GM12878 (cell line): ENCODE data around the gene FZR1. TPM values are rescaled to one million over a fixed set of nuclear protein-coding genes. Genes with fewer than 3 reads are reported as not detected.

Source experiments
- BCL11A ChIP-seq: IDR thresholded peaks from 2 replicates; pipeline ENCODE4 v1.6.1; 2011; ENCODE audit warnings: low read depth, low read length
- BMI1 ChIP-seq: fragments of 450-650 bp; IDR thresholded peaks from 2 replicates; pipeline ENCODE4 v1.6.1; 2016; ENCODE audit warnings: mild to moderate bottlenecking, moderate library complexity, borderline replicate concordance
- BRCA1 ChIP-seq: IDR thresholded peaks from 2 replicates; pipeline ENCODE4 v1.6.1; 2011; ENCODE audit warnings: low read depth, low read length, improper control_type of control experiment
- CHD4 ChIP-seq: fragments of 200-600 bp; sonication (generic); IDR thresholded peaks from 2 replicates; pipeline ENCODE4 v1.6.1; 2016; ENCODE audit warnings: mild to moderate bottlenecking
- HDAC2 ChIP-seq: fragments of 200-600 bp; sonication (generic); IDR thresholded peaks from 2 replicates; pipeline ENCODE4 v1.6.1; 2017
- HDAC6 ChIP-seq: fragments of 200-600 bp; sonication (generic); IDR thresholded peaks from one replicate; pipeline ENCODE4 v1.8.0; 2017; ENCODE audit warnings: antibody characterized with exemption; ENCODE audit not compliant: unreplicated experiment
- IRF3 ChIP-seq: fragments of 450-650 bp; IDR thresholded peaks from 2 replicates; pipeline ENCODE4 v1.6.1; 2014; ENCODE audit warnings: mild to moderate bottlenecking
- JUND ChIP-seq: IDR thresholded peaks from 2 replicates; pipeline ENCODE4 v1.6.1; 2012; ENCODE audit warnings: low read depth, mild to moderate bottlenecking, low read length, improper control_type of control experiment, moderate library complexity
- MYB ChIP-seq: fragments of 150-350 bp; IDR thresholded peaks from 2 replicates; pipeline ENCODE4 v1.6.1; 2014; ENCODE audit warnings: mild to moderate bottlenecking, low read depth, low read length, borderline replicate concordance
- MYC ChIP-seq: IDR thresholded peaks from 2 replicates; pipeline ENCODE4 v1.6.1; 2011; ENCODE audit warnings: mild to moderate bottlenecking, low read length, moderate library complexity, inconsistent platforms; ENCODE audit not compliant: insufficient read depth, insufficient replicate concordance, insufficient read length, severe bottlenecking
- PAX8 ChIP-seq: fragments of 450-650 bp; IDR thresholded peaks from 2 replicates; pipeline ENCODE4 v1.6.1; 2017; ENCODE audit warnings: mild to moderate bottlenecking, moderate library complexity
- RBBP5 ChIP-seq: fragments of 200-600 bp; sonication (generic); conservative IDR thresholded peaks from 2 replicates; pipeline ENCODE4 v1.6.1; 2016
- SKIL ChIP-seq: fragments of 450-650 bp; IDR thresholded peaks from 2 replicates; pipeline ENCODE4 v1.6.1; 2017; ENCODE audit warnings: mild to moderate bottlenecking, low read depth, inconsistent platforms; ENCODE audit not compliant: poor library complexity, severe bottlenecking
- SP1 ChIP-seq: IDR thresholded peaks from one replicate; pipeline ENCODE4 v1.6.1; 2011; ENCODE audit warnings: low read depth, low read length
- SUPT20H ChIP-seq: IDR thresholded peaks from 2 replicates; pipeline ENCODE4 v1.6.1; 2011; ENCODE audit warnings: low read depth, mild to moderate bottlenecking, low read length, moderate library complexity, borderline replicate concordance; ENCODE audit not compliant: control insufficient read depth
- TARDBP ChIP-seq: IDR thresholded peaks from 2 replicates; pipeline ENCODE4 v1.6.1; 2016; ENCODE audit warnings: borderline replicate concordance
- YBX1 ChIP-seq: fragments of 450-650 bp; IDR thresholded peaks from 2 replicates; pipeline ENCODE4 v1.6.1; 2016; ENCODE audit warnings: antibody characterized with exemption
- YY1 ChIP-seq: IDR thresholded peaks from 2 replicates; pipeline ENCODE4 v1.6.1; 2011; ENCODE audit warnings: low read depth, mild to moderate bottlenecking, low read length
- ZBED1 ChIP-seq: IDR thresholded peaks from 2 replicates; pipeline ENCODE4 v1.6.1; 2016; ENCODE audit warnings: borderline replicate concordance
- ZZZ3 ChIP-seq: IDR thresholded peaks from 2 replicates; pipeline ENCODE4 v1.6.1; 2011; ENCODE audit warnings: low read depth; ENCODE audit not compliant: control insufficient read depth, insufficient read length
- polyA plus RNA-seq, 11 experiments: library from polyadenylated mRNA; depleted of rRNA in 4 of 11; unstranded in 6 of 11; stranded (reverse) in 5 of 11; fragments of >200 nt; fragmentation: Nextera tagmentation in 4 of 11; fragmentation: Illumina TruSeq in 1 of 11; extraction: Ambion mirVana in 4 of 11; extraction: Trizol in 1 of 11; gene quantifications; 1 replicate in 1 of 11; 2 replicates in 10 of 11; pipeline versions ENCODE4 v1.2.1 to v1.2.3, GENCODE V29; 2011 to 2016; ENCODE audit warnings: inconsistent platforms in 2 of 11, missing spikeins in 2 of 11, low read depth in 1 of 11
- total RNA-seq, 4 experiments: library from RNA; depleted of rRNA in 3 of 4; stranded (reverse); fragments of >200 nt in 3 of 4; fragmentation: Illumina TruSeq in 1 of 4; extraction: Trizol in 1 of 4; gene quantifications; 2 replicates each; pipeline versions ENCODE4 v1.2.1 to v1.2.3, GENCODE V29; 2013 to 2021
- TF ChIP-seq, protein P1 (sequence below): IDR thresholded peaks from 2 replicates; pipeline ENCODE4 v1.6.1; 2012; ENCODE audit warnings: low read length, inconsistent platforms
- TF ChIP-seq, protein P2 (sequence below): fragments of 450-650 bp; IDR thresholded peaks from 2 replicates; pipeline ENCODE4 v1.6.1; 2017; ENCODE audit warnings: mild to moderate bottlenecking, moderate library complexity

The FZR1 gene
- total and polyA plus RNA-seq, 10 of the 15 experiments (the other 5 are each of a cell fraction or from before 2014, with no cell fraction given): 0.11 to 44.2 (median 29.3) TPM

- TF ChIP-seq IRF3: peak; percentile 67
- no peak for TF ChIP-seq PAX8
- TF ChIP-seq BCL11A: 0 out of 2 replicates have a peak, but pooled peaks have one; percentile 12
- TF ChIP-seq, protein P1, sequence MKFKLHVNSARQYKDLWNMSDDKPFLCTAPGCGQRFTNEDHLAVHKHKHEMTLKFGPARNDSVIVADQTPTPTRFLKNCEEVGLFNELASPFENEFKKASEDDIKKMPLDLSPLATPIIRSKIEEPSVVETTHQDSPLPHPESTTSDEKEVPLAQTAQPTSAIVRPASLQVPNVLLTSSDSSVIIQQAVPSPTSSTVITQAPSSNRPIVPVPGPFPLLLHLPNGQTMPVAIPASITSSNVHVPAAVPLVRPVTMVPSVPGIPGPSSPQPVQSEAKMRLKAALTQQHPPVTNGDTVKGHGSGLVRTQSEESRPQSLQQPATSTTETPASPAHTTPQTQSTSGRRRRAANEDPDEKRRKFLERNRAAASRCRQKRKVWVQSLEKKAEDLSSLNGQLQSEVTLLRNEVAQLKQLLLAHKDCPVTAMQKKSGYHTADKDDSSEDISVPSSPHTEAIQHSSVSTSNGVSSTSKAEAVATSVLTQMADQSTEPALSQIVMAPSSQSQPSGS: no peak
- peak; percentile 41; the same call in 1 of the 2 replicates for TF ChIP-seq BRCA1
- TF ChIP-seq, protein P2, sequence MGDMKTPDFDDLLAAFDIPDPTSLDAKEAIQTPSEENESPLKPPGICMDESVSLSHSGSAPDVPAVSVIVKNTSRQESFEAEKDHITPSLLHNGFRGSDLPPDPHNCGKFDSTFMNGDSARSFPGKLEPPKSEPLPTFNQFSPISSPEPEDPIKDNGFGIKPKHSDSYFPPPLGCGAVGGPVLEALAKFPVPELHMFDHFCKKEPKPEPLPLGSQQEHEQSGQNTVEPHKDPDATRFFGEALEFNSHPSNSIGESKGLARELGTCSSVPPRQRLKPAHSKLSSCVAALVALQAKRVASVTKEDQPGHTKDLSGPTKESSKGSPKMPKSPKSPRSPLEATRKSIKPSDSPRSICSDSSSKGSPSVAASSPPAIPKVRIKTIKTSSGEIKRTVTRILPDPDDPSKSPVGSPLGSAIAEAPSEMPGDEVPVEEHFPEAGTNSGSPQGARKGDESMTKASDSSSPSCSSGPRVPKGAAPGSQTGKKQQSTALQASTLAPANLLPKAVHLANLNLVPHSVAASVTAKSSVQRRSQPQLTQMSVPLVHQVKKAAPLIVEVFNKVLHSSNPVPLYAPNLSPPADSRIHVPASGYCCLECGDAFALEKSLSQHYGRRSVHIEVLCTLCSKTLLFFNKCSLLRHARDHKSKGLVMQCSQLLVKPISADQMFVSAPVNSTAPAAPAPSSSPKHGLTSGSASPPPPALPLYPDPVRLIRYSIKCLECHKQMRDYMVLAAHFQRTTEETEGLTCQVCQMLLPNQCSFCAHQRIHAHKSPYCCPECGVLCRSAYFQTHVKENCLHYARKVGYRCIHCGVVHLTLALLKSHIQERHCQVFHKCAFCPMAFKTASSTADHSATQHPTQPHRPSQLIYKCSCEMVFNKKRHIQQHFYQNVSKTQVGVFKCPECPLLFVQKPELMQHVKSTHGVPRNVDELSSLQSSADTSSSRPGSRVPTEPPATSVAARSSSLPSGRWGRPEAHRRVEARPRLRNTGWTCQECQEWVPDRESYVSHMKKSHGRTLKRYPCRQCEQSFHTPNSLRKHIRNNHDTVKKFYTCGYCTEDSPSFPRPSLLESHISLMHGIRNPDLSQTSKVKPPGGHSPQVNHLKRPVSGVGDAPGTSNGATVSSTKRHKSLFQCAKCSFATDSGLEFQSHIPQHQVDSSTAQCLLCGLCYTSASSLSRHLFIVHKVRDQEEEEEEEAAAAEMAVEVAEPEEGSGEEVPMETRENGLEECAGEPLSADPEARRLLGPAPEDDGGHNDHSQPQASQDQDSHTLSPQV: no peak
- TF ChIP-seq TARDBP: 0 out of 2 replicates have a peak, but pooled peaks have one; percentile 66
- TF ChIP-seq JUND: peak; percentile 99
- TF ChIP-seq CHD4: no peak
- TF ChIP-seq SP1: peak; percentile 89
- no peak for TF ChIP-seq BMI1
- TF ChIP-seq MYC: peak; percentile 80
- no peak; the same call in 1 of the 2 replicates for TF ChIP-seq RBBP5
- no peak for TF ChIP-seq ZZZ3
- no peak for TF ChIP-seq MYB
- TF ChIP-seq SKIL: peak; percentile 97
- no peak for TF ChIP-seq HDAC6
- no peak for TF ChIP-seq ZBED1
- TF ChIP-seq YBX1: no peak
- no peak for TF ChIP-seq SUPT20H
- peak; percentile 99 for TF ChIP-seq YY1
- no peak; the same call in 1 of the 2 replicates for TF ChIP-seq HDAC2
These were observed 5.5 kb upstream of the FZR1 start, which contains the start of gene DOHH (continued) for GRCh38 chr19:3500429-3501101.
